T-cell (primary cell): ENCODE measurements around the gene ADARB2. TPM values are rescaled to one million over a fixed set of nuclear protein-coding genes. Genes with fewer than 3 reads are reported as not detected.

Experiments used
- ATAC-seq, 4 experiments: fragments of 200-7000 bp in 3 of 4; fragments of 150-1000 bp in 1 of 4; cut with Tn5 transposase; replicated peaks in 1 of 4; 1 replicate in 3 of 4; 2 replicates in 1 of 4; pipeline ENCODE4 v1.10.0; 2021; ENCODE audit warnings: moderate library complexity in 3 of 4, mild to moderate bottlenecking in 2 of 4, moderate number of reproducible peaks in 1 of 4
- CTCF ChIA-PET, 2 donors: fragments of 300-600 bp; sonication (Branson Sonifier 250); formaldehyde crosslinking; loops; one replicate each; lab custom pipeline; 2022; ENCODE audit warnings: antibody characterized with exemption in 2 of 2; lab: Charles Lee
- POLR2A ChIA-PET, 2 donors: fragments of 300-600 bp; sonication (Branson Sonifier 250); formaldehyde crosslinking; loops; one replicate each; lab custom pipeline; 2022; ENCODE audit warnings: antibody characterized with exemption in 2 of 2; lab: Charles Lee
- DNase-seq, 35 experiments: peaks; one replicate each; pipeline versions ENCODE4 v3.0.0 to v3.0.0-alpha.2; 2013 to 2023
- H3K27ac ChIP-seq: one replicate; pipeline ENCODE4 v1.5.1; 2013; ENCODE audit warnings: low read length
- H3K27me3 ChIP-seq, 2 experiments: replicated peaks in 1 of 2; 1 replicate in 1 of 2; 2 replicates in 1 of 2; pipeline versions ENCODE4 v1.6.1 to v1.7.0; 2013; ENCODE audit warnings: low read length in 1 of 2, mixed read lengths in 1 of 2; ENCODE audit not compliant: control insufficient read depth in 2 of 2, insufficient read depth in 2 of 2; ENCODE audit errors: extremely low read depth in 1 of 2
- H3K36me3 ChIP-seq, 2 donors: 1 replicate in 1 of 2; 2 replicates in 1 of 2; pipeline versions ENCODE4 v1.6.1 to v1.7.0; 2013; ENCODE audit warnings: low read length in 1 of 2; ENCODE audit not compliant: control insufficient read depth in 2 of 2, insufficient read depth in 1 of 2; ENCODE audit errors: extremely low read depth in 1 of 2
- H3K4me1 ChIP-seq, 2 experiments: 1 replicate in 1 of 2; 2 replicates in 1 of 2; pipeline versions ENCODE4 v1.6.1 to v1.7.0; 2013; ENCODE audit warnings: low read length in 2 of 2, mixed read lengths in 1 of 2; ENCODE audit not compliant: insufficient read depth in 2 of 2, control insufficient read depth in 1 of 2; ENCODE audit errors: extremely low read depth in 1 of 2
- H3K4me3 ChIP-seq, 2 donors: 1 replicate in 1 of 2; 2 replicates in 1 of 2; pipeline versions ENCODE4 v1.5.1 to v1.7.0; 2013; ENCODE audit warnings: mild to moderate bottlenecking in 2 of 2, low read length in 1 of 2, moderate library complexity in 1 of 2; ENCODE audit not compliant: control insufficient read depth in 1 of 2; ENCODE audit errors: extremely low read depth in 1 of 2
- H3K9me3 ChIP-seq: 2 replicates; pipeline ENCODE4 v1.7.0; 2013
- H3K27ac Mint-ChIP-seq, 2 donors: one replicate each; pipeline ENCODE4 v1.8.0; 2020 to 2021; ENCODE audit warnings: mild to moderate bottlenecking in 2 of 2, mixed read lengths in 2 of 2
- H3K27me3 Mint-ChIP-seq, 2 donors: one replicate each; pipeline ENCODE4 v1.8.0; 2021 to 2022; ENCODE audit warnings: mixed read lengths in 2 of 2
- H3K36me3 Mint-ChIP-seq: one replicate; pipeline ENCODE4 v1.8.0; 2021; ENCODE audit warnings: mixed read lengths
- H3K4me1 Mint-ChIP-seq, 3 donors: one replicate each; pipeline ENCODE4 v1.8.0; 2020 to 2022; ENCODE audit warnings: mixed read lengths in 3 of 3, mild to moderate bottlenecking in 1 of 3
- H3K4me3 Mint-ChIP-seq, 3 donors: one replicate each; pipeline ENCODE4 v1.8.0; 2020 to 2022; ENCODE audit warnings: mild to moderate bottlenecking in 3 of 3, mixed read lengths in 3 of 3, moderate library complexity in 3 of 3
- H3K9me3 Mint-ChIP-seq, 3 donors: one replicate each; pipeline ENCODE4 v1.8.0; 2020 to 2022; ENCODE audit warnings: mixed read lengths in 3 of 3
- WGBS: methylation state at CpG from one replicate; pipeline ENCODE4 v1.1.5; 2013; ENCODE audit warnings: missing lambda C conversion rate; ENCODE audit not compliant: insufficient coverage; 5-methylcytosine and 5-hydroxymethylcytosine counted together
- total RNA-seq, 35 experiments: library from RNA in 6 of 35; stranded (reverse) in 6 of 35; fragments of 120-200 nt in 1 of 35; gene quantifications; one replicate each; pipeline versions ENCODE4 v1.2.1 to v1.2.4 and lab custom pipeline; 2013 to 2026

The ADARB2 gene
- total RNA-seq, 5 donors from 2014 or later (not counting 1 experiment from before 2014, with no cell fraction given): 0.07 to 4.0 (median 0.41) TPM

DNA sequence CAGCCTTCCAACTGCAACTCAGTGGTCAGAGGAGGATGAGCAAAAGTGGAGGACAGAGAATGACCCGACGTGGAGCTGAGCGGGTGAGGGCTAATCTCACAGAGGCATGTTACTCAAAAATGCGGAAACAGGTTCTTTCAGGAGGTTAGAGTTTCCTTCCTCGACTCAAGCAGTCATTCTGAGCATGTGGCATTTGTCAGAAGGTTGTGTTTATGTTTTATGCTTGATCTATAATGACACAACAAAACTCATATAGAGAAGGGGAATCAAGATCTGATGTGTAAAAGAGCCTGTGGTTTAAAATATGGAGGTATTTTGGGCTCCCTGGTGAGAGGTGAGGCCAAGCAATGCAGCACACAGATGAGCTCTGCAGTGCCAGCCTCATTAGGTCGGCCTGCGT is 311.4 kb downstream of the ADARB2 start:
- Mint-ChIP-seq H3K4me3 (no peak overlapping the region), H3K36me3 (no peaks in the 10 kb centered on the region), H3K9me3 (peaks cover 5 to 11% (median 6%) of the 10 kb centered on the region in 3 donors), H3K27ac (no peak overlapping the region), H3K4me1 (peaks cover 3 to 6% (median 3%) of the 10 kb centered on the region in 3 donors), H3K27me3 (peaks cover 13 to 19% of the 10 kb centered on the region in 2 donors)
- H3K4me3 ChIP-seq: no peak overlapping the region
- WGBS: 7% methylated on average over 6 of the region's 7 CpGs
- peaks cover 0 to 1% of the 10 kb centered on the region in 2 experiments for H3K4me1 ChIP-seq
- H3K36me3 ChIP-seq: no peaks in the 10 kb centered on the region
- no peak for ATAC-seq
- ChIA-PET POLR2A (no interaction called here), CTCF (no interaction called here)
- H3K27me3 ChIP-seq: peaks cover 0 to 23% of the 10 kb centered on the region in 2 experiments
- no peaks in the 10 kb centered on the region for H3K9me3 ChIP-seq
- no peak for DNase-seq
- no peak overlapping the region for H3K27ac ChIP-seq

DNA sequence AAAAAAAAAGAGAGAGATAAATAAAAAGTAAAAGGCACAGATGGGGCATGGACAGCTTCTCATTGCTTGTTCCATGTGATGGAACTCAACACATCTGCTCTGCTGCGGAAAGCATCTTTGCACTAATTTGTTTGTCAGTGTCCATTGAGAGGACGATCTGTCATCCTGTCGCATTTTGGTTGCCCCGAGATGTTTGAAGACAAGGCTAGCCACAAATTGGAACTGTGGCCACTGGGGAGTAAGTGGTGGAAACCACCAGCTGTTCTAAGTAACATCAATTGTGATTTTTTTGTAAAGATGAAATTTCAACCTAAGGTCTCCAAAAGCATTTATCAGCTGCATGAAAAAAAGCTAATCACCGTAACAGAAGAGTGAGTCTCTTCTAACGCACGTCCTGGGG is 312.7 kb downstream of the ADARB2 start:
- Histone ChIP-seq H3K4me1 (peaks cover 0 to 6% of the 10 kb centered on the region in 2 experiments), H3K9me3 (no peaks in the 10 kb centered on the region), H3K4me3 (no peak overlapping the region), H3K27ac (no peak overlapping the region), H3K36me3 (no peaks in the 10 kb centered on the region), H3K27me3 (peaks cover 0 to 28% of the 10 kb centered on the region in 2 experiments)
- H3K36me3 Mint-ChIP-seq: no peaks in the 10 kb centered on the region
- no peak overlapping the region for H3K4me3 Mint-ChIP-seq
- ATAC-seq: no peak
- CTCF ChIA-PET: no interaction called here
- 79% methylated on average over 7 of the region's 7 CpGs for WGBS
- peaks cover 16 to 22% of the 10 kb centered on the region in 2 donors for H3K27me3 Mint-ChIP-seq
- POLR2A ChIA-PET: no interaction called here
- peaks cover 11 to 14% (median 11%) of the 10 kb centered on the region in 3 donors for H3K4me1 Mint-ChIP-seq
- H3K9me3 Mint-ChIP-seq: peaks cover 0 to under 1% (median 0%) of the 10 kb centered on the region in 3 donors
- H3K27ac Mint-ChIP-seq: no peak overlapping the region
- no peak for DNase-seq

DNA sequence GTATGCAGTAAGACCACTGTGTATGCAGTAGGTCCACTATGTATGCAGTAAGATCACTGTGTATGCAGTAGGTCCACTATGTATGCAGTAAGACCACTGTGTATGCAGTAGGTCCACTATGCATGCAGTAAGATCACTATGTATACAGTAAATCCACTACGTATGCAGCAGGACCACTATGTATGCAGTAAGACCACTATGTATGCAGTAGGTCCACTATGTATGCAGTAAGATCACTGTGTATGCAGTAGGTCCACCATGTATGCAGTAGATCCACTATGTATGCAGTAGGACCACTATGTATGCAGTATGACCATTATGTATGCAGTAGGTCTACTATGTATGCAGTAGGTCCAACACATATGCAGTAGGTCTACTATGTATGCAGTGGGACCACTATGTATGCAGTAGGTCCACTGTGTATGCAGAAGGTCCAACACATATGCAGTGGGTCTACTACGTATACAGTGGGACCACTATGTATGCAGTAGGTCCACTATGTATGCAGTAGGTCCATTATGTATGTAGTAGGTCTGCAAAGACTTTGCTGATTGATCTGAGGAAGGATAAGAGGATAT is 313.6 kb downstream of the ADARB2 start:
- Histone ChIP-seq H3K36me3 (no peaks in the 10 kb centered on the region), H3K4me3 (no peak overlapping the region), H3K27me3 (peaks cover 0 to 30% of the 10 kb centered on the region in 2 experiments), H3K9me3 (no peaks in the 10 kb centered on the region), H3K27ac (no peak overlapping the region), H3K4me1 (peaks cover 0 to 6% of the 10 kb centered on the region in 2 experiments)
- H3K4me1 Mint-ChIP-seq: peaks cover 11 to 14% (median 11%) of the 10 kb centered on the region in 3 donors
- ChIA-PET CTCF (interaction anchor here in 1 of 2 donors (0.7 kb wide), 1 partner anchor 9 kb away, joined by 3 read pairs; no protein-coding TSS in a partner anchor), POLR2A (no interaction called here)
- no peaks in the 10 kb centered on the region for H3K36me3 Mint-ChIP-seq
- H3K4me3 Mint-ChIP-seq: no peak overlapping the region
- ATAC-seq: no peak
- DNase-seq: no peak
- no peak overlapping the region for H3K27ac Mint-ChIP-seq
- 85% methylated on average over 2 of the region's 2 CpGs for WGBS
- peaks cover 18 to 22% of the 10 kb centered on the region in 2 donors for H3K27me3 Mint-ChIP-seq
- no peaks in the 10 kb centered on the region for H3K9me3 Mint-ChIP-seq

DNA sequence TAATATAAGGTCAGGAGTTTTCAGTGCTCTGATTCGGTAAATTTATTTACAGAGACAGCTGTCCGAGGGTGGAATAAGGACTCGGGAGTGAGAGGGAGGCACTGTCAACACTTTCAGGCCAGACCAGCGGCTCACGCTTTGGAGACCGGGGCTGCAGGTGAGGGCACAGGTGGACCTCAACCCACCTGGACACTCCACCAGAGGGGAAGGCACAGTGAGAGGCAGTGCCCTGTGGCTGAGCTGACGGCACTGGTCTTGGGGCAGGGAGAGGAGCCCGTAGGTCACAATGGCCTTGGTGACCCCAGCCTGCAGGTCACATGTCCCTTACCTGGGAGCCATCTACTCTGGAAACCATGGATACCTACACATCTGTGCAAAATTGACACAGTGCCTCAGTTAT is 315.1 kb downstream of the ADARB2 start:
- Mint-ChIP-seq H3K4me3 (no peak overlapping the region), H3K36me3 (no peaks in the 10 kb centered on the region), H3K27ac (no peak overlapping the region), H3K27me3 (peaks cover 18 to 32% of the 10 kb centered on the region in 2 donors), H3K4me1 (peaks cover 11 to 14% (median 11%) of the 10 kb centered on the region in 3 donors), H3K9me3 (no peaks in the 10 kb centered on the region)
- Histone ChIP-seq H3K4me1 (peaks cover 0 to 6% of the 10 kb centered on the region in 2 experiments), H3K9me3 (no peaks in the 10 kb centered on the region), H3K27ac (no peak overlapping the region), H3K4me3 (no peak overlapping the region), H3K36me3 (no peaks in the 10 kb centered on the region), H3K27me3 (peaks cover 0 to 38% of the 10 kb centered on the region in 2 experiments)
- ATAC-seq (no peak), DNase-seq (no peak)
- POLR2A ChIA-PET: no interaction called here
- CTCF ChIA-PET: no interaction called here
- 88% methylated on average over 6 of the region's 8 CpGs for WGBS

DNA sequence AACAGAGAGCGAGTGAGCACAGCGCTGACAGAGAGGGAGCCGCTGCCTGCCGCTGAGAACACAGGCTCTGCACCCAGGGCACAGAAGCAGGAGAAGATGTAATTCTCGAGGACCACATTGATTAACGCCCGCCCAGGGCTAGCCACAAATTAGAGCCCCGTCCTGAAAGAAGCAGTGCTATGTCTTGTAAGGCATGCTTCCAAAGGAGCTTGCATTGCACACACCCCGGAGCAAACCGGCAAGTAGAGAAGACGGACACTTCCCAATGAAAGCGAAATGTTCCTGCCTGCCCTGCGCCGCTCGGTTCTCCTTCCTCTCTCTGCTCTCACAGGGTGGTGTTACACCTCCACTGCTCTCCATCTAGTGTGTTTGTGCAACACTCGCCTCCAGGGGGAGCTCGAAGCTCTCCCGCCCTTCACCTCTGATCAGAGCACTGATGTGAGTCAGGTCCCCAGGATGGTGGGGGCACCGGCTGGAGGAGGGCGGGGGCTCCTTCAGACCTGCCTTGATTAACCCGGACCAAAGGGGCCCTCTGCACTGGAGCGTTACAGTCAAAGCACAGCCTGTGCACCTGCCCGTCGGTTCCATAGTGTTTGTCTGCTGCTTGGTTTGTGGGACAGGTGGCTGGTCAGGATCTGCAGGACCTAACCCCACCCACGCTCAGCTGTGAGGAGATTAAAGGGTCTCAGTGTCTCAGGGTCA is 316.5 kb downstream of the ADARB2 start:
- ChIA-PET POLR2A (no interaction called here), CTCF (interaction anchor here (0.6 to 0.9 kb wide), 3 partner anchors 52 to 1355 kb away, joined by 4 to 7 read pairs (median 5); no protein-coding TSS in a partner anchor)
- Mint-ChIP-seq H3K27me3 (peaks cover 26 to 42% of the 10 kb centered on the region in 2 donors), H3K4me1 (peaks cover 11 to 14% (median 11%) of the 10 kb centered on the region in 3 donors), H3K27ac (no peak overlapping the region), H3K9me3 (no peaks in the 10 kb centered on the region), H3K36me3 (no peaks in the 10 kb centered on the region), H3K4me3 (peak overlapping the region in 1 of 3 donors; percentile 44)
- Histone ChIP-seq H3K4me1 (peaks cover 0 to 6% of the 10 kb centered on the region in 2 experiments), H3K36me3 (no peaks in the 10 kb centered on the region), H3K9me3 (no peaks in the 10 kb centered on the region), H3K27ac (no peak overlapping the region), H3K27me3 (peaks cover 0 to 40% of the 10 kb centered on the region in 2 experiments), H3K4me3 (peak overlapping the region in 1 of 2 donors; percentile 46)
- WGBS: 9% methylated on average over 25 of the region's 25 CpGs
- DNase-seq (peak in 27 of 35 experiments; percentile 15 to 56 (median 34)), ATAC-seq (peak; percentile 70 to 84 (median 80))

DNA sequence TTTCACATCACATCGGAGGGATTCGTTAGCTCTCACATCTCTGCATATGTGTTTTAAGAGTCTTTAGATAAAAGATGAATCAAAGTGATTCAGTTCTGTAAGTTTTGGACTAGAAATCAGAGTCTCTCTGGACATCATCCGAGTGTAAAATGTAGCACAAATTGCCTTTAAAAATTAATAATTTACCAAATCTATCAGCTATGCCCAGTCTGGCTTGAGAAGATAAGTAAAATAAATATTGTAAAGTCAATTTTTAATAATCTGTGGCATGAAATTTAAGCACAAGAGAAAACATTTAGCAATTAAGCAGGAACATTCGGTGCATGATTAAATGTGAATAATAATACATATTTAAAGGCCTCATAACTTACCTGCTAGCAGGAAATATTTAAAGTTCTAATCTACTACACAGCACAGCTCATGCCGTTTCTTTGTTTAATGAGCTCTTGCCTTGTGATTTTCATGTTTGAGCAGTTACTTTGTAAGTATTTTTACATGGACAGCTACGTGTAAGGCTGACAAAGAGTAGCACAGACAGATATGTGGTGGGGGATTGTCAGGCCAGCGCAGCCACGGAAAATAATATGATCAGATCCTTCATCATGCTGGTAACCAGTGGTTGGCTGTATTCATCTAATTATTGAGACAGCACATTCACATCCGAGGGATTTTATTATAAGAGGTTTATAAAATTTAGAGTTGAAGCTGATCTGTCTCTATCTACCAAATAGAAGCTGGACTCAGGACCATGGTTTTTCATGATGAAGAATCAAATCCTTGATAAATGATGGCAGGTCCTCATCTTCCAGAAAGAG is 317.3 kb downstream of the ADARB2 start:
- Mint-ChIP-seq H3K9me3 (no peaks in the 10 kb centered on the region), H3K4me1 (peaks cover 11% of the 10 kb centered on the region in 3 donors), H3K4me3 (peak overlapping the region in 1 of 3 donors; percentile 44), H3K27me3 (peaks cover 32 to 46% of the 10 kb centered on the region in 2 donors), H3K36me3 (no peaks in the 10 kb centered on the region), H3K27ac (no peak overlapping the region)
- POLR2A ChIA-PET: no interaction called here
- H3K27me3 ChIP-seq: peaks cover 0 to 40% of the 10 kb centered on the region in 2 experiments
- 67% methylated on average over 3 of the region's 9 CpGs for WGBS
- CTCF ChIA-PET: interaction anchor here (0.6 to 0.9 kb wide), 3 partner anchors 51 to 1355 kb away, joined by 4 to 7 read pairs (median 5); no protein-coding TSS in a partner anchor
- no peak overlapping the region for H3K4me3 ChIP-seq
- ATAC-seq (no peak), DNase-seq (no peak)
- no peaks in the 10 kb centered on the region for H3K36me3 ChIP-seq
- H3K27ac ChIP-seq: no peak overlapping the region
- no peaks in the 10 kb centered on the region for H3K9me3 ChIP-seq
- peaks cover 0 to 6% of the 10 kb centered on the region in 2 experiments for H3K4me1 ChIP-seq
